IMR-90 (cell line): Measurements from ENCODE around the gene SDK1. TPM values are rescaled to one million over a fixed set of nuclear protein-coding genes. Genes with fewer than 3 reads are reported as not detected.

ENCODE experiments used
- ATAC-seq: fragments of 200-7000 bp; cut with Tn5 transposase; 2 replicates; pipeline ENCODE4 v1.9.1; 2020; ENCODE audit warnings: low read depth, mild to moderate bottlenecking, moderate library complexity
- BruUV-seq: library from RNA; stranded (reverse); fragments of 400-500 nt; replicated peaks from 2 replicates; lab custom pipeline; 2021; lab: Mats Ljungman, UMichigan
- CTCF ChIA-PET: fragments of 300-600 bp; formaldehyde crosslinking; extraction: SDS; loops from one replicate; lab custom pipeline; 2021; ENCODE audit warnings: antibody characterized with exemption; lab: Yijun Ruan, JAX
- POLR2A ChIA-PET: fragments of 300-600 bp; sonication (Branson Sonifier 250); formaldehyde crosslinking; loops from one replicate; lab custom pipeline; 2022; ENCODE audit warnings: antibody characterized with exemption; ENCODE audit not compliant: unreplicated experiment; lab: Charles Lee
- DNase-seq: peaks from one replicate; pipeline ENCODE4 v3.0.0; 2013
- H2AFZ ChIP-seq: replicated peaks from 2 replicates; pipeline ENCODE3; 2013; ENCODE audit warnings: low read length, mild to moderate bottlenecking; ENCODE audit not compliant: poor library complexity
- H2AK5ac ChIP-seq: 2 replicates; pipeline ENCODE4 v1.6.1; 2013; ENCODE audit warnings: low read depth, low read length, inconsistent platforms
- H2AK9ac ChIP-seq: replicated peaks from 2 replicates; pipeline ENCODE3; 2013; ENCODE audit warnings: mild to moderate bottlenecking, low read depth, low read length, moderate library complexity; ENCODE audit not compliant: poor library complexity
- H2BK120ac ChIP-seq: 2 replicates; pipeline ENCODE4 v1.6.1; 2013; ENCODE audit warnings: low read depth, low read length, inconsistent platforms
- H2BK15ac ChIP-seq: 3 replicates; pipeline ENCODE4 v1.6.1; 2013; ENCODE audit warnings: low read depth, low read length, inconsistent platforms
- H2BK20ac ChIP-seq: 2 replicates; pipeline ENCODE4 v1.6.1; 2013; ENCODE audit warnings: low read depth, mild to moderate bottlenecking, inconsistent platforms, low read length, moderate library complexity
- H2BK5ac ChIP-seq: 2 replicates; pipeline ENCODE4 v1.6.1; 2013; ENCODE audit warnings: mild to moderate bottlenecking, low read depth, low read length, inconsistent platforms; ENCODE audit not compliant: poor library complexity, severe bottlenecking
- H3K14ac ChIP-seq: replicated peaks from 2 replicates; pipeline ENCODE4 v1.6.1; 2013; ENCODE audit warnings: low read depth, low read length, inconsistent platforms
- H3K18ac ChIP-seq: 2 replicates; pipeline ENCODE4 v1.6.1; 2013; ENCODE audit warnings: low read depth, low read length, control low read depth
- H3K23ac ChIP-seq: 2 replicates; pipeline ENCODE4 v1.6.1; 2013; ENCODE audit warnings: low read depth, low read length, inconsistent platforms
- H3K27ac ChIP-seq: 2 replicates; pipeline ENCODE4 v1.5.1; 2013; ENCODE audit warnings: mild to moderate bottlenecking, control low read depth, low read length; ENCODE audit not compliant: insufficient read depth
- H3K27me3 ChIP-seq: 2 replicates; pipeline ENCODE4 v1.6.1; 2013; ENCODE audit warnings: low read length; ENCODE audit not compliant: control insufficient read depth, insufficient read depth
- H3K36me3 ChIP-seq: 2 replicates; pipeline ENCODE4 v1.6.1; 2013; ENCODE audit warnings: low read length, mixed read lengths; ENCODE audit not compliant: control insufficient read depth, insufficient read depth
- H3K4ac ChIP-seq: 2 replicates; pipeline ENCODE4 v1.6.1; 2013; ENCODE audit warnings: low read depth, low read length, inconsistent platforms
- H3K4me1 ChIP-seq: 2 replicates; pipeline ENCODE4 v1.6.1; 2013; ENCODE audit warnings: low read length, mixed read lengths; ENCODE audit not compliant: control insufficient read depth, insufficient read depth
- H3K4me2 ChIP-seq: 2 replicates; pipeline ENCODE4 v1.6.1; 2013; ENCODE audit warnings: low read depth, mild to moderate bottlenecking, control low read depth, low read length, moderate library complexity
- H3K4me3 ChIP-seq: 2 replicates; pipeline ENCODE4 v1.5.1; 2013; ENCODE audit warnings: low read depth, mild to moderate bottlenecking, control low read depth, low read length, moderate library complexity; ENCODE audit not compliant: insufficient read depth
- H3K56ac ChIP-seq: 2 replicates; pipeline ENCODE4 v1.6.1; 2013; ENCODE audit warnings: low read length, inconsistent platforms; ENCODE audit not compliant: insufficient read depth; ENCODE audit errors: extremely low read depth
- H3K79me1 ChIP-seq, 2 experiments: 2 replicates each; pipeline ENCODE4 v1.6.1; 2013; ENCODE audit warnings: low read length in 2 of 2, inconsistent platforms in 1 of 2, low read depth in 1 of 2
- H3K9ac ChIP-seq: 2 replicates; pipeline ENCODE4 v1.6.1; 2013; ENCODE audit warnings: low read depth, low read length, control low read depth
- H3K9me1 ChIP-seq: 2 replicates; pipeline ENCODE4 v1.6.1; 2013; ENCODE audit warnings: low read length, inconsistent platforms; ENCODE audit not compliant: insufficient read depth
- H3K9me3 ChIP-seq: 2 replicates; pipeline ENCODE4 v1.6.1; 2013; ENCODE audit warnings: low read length; ENCODE audit not compliant: control insufficient read depth, insufficient read depth
- H4K20me1 ChIP-seq: 2 replicates; pipeline ENCODE4 v1.6.1; 2013; ENCODE audit warnings: low read length, inconsistent platforms; ENCODE audit not compliant: insufficient read depth
- H4K5ac ChIP-seq: 2 replicates; pipeline ENCODE4 v1.6.1; 2013; ENCODE audit warnings: mild to moderate bottlenecking, low read depth, low read length, control low read depth
- H4K8ac ChIP-seq, 2 experiments: 2 replicates each; pipeline ENCODE4 v1.6.1; 2013; ENCODE audit warnings: low read depth in 2 of 2, low read length in 2 of 2, control low read depth in 1 of 2, inconsistent platforms in 1 of 2
- H4K91ac ChIP-seq: 2 replicates; pipeline ENCODE4 v1.6.1; 2013; ENCODE audit warnings: low read depth, low read length, inconsistent platforms; ENCODE audit not compliant: insufficient read depth
- BHLHE40 ChIP-seq: fragments of 150-350 bp; IDR thresholded peaks from 2 replicates; pipeline ENCODE4 v1.6.1; 2016; ENCODE audit warnings: mild to moderate bottlenecking, low read depth, low read length
- CEBPB ChIP-seq: IDR thresholded peaks from 2 replicates; pipeline ENCODE4 v1.6.1; 2012; ENCODE audit warnings: low read depth, low read length, improper control_type of control experiment
- CHD1 ChIP-seq: IDR thresholded peaks from 2 replicates; pipeline ENCODE4 v1.6.1; 2012; ENCODE audit warnings: low read depth, low read length, improper control_type of control experiment
- MAZ ChIP-seq: IDR thresholded peaks from 2 replicates; pipeline ENCODE4 v1.6.1; 2012; ENCODE audit warnings: low read depth, mild to moderate bottlenecking, low read length, improper control_type of control experiment, moderate library complexity, borderline replicate concordance
- POLR2A ChIP-seq: IDR thresholded peaks from 2 replicates; pipeline ENCODE4 v1.6.1; 2012; ENCODE audit warnings: mild to moderate bottlenecking, low read depth, low read length
- RAD21 ChIP-seq: IDR thresholded peaks from 2 replicates; pipeline ENCODE4 v1.6.1; 2012; ENCODE audit warnings: low read length, improper control_type of control experiment
- RCOR1 ChIP-seq: IDR thresholded peaks from 2 replicates; pipeline ENCODE4 v1.6.1; 2012; ENCODE audit warnings: mild to moderate bottlenecking, low read length, improper control_type of control experiment; ENCODE audit not compliant: insufficient replicate concordance
- RFX5 ChIP-seq: IDR thresholded peaks from 2 replicates; pipeline ENCODE4 v1.8.0; 2012; ENCODE audit warnings: low read depth, mild to moderate bottlenecking, low read length, moderate library complexity
- WGBS, 2 experiments: methylation state at CpG; one replicate each; pipeline versions ENCODE4 v1.1.5 to v1.1.7; 2013; ENCODE audit warnings: missing lambda C conversion rate in 2 of 2; ENCODE audit not compliant: insufficient read length in 1 of 2; ENCODE audit errors: extremely low coverage in 2 of 2; 5-methylcytosine and 5-hydroxymethylcytosine counted together
- dilution Hi-C: fragments of 300-500 bp; cut with HindIII; formaldehyde crosslinking; loops from one replicate; pipeline ENCODE4 v1.14.3; 2018; ENCODE audit warnings: low sequenced_read_pairs; ENCODE audit not compliant: unreplicated experiment
- in situ Hi-C: fragments of 300-500 bp; cut with MboI; formaldehyde crosslinking; loops from 3 replicates; pipeline ENCODE4 v1.14.3; 2019; ENCODE audit warnings: low sequenced_read_pairs, inconsistent platforms, mixed read lengths
- intact Hi-C: fragments of 100-400 bp; cut with micrococcal nuclease; formaldehyde crosslinking; loops from 2 replicates; pipeline ENCODE4 v1.10.0; 2022
- polyA plus RNA-seq, 3 experiments: library from polyadenylated mRNA; depleted of rRNA; stranded (reverse); fragments of >200 nt; gene quantifications; 2 replicates each; pipeline ENCODE4 v1.2.3, GENCODE V29; 2012; ENCODE audit warnings: low replicate concordance in 1 of 3
- total RNA-seq: library from RNA; depleted of rRNA; stranded (reverse); fragments of >200 nt; gene quantifications from 2 replicates; pipeline ENCODE4 v1.2.3, GENCODE V29; 2012
- TF ChIP-seq, protein P1 (sequence below): conservative IDR thresholded peaks from 2 replicates; pipeline ENCODE4 v1.5.1; 2012; ENCODE audit warnings: mild to moderate bottlenecking, low read depth, low read length, improper control_type of control experiment
- TF ChIP-seq, protein P2 (sequence below): fragments of 150-350 bp; IDR thresholded peaks from 2 replicates; pipeline ENCODE4 v1.6.1; 2016; ENCODE audit warnings: low read depth, mild to moderate bottlenecking, low read length, moderate library complexity, borderline replicate concordance

The SDK1 gene
- total and polyA plus RNA-seq, 2 of the 4 experiments (the other 2 are of a cell fraction): 1.5 to 1.6 TPM

DNA sequence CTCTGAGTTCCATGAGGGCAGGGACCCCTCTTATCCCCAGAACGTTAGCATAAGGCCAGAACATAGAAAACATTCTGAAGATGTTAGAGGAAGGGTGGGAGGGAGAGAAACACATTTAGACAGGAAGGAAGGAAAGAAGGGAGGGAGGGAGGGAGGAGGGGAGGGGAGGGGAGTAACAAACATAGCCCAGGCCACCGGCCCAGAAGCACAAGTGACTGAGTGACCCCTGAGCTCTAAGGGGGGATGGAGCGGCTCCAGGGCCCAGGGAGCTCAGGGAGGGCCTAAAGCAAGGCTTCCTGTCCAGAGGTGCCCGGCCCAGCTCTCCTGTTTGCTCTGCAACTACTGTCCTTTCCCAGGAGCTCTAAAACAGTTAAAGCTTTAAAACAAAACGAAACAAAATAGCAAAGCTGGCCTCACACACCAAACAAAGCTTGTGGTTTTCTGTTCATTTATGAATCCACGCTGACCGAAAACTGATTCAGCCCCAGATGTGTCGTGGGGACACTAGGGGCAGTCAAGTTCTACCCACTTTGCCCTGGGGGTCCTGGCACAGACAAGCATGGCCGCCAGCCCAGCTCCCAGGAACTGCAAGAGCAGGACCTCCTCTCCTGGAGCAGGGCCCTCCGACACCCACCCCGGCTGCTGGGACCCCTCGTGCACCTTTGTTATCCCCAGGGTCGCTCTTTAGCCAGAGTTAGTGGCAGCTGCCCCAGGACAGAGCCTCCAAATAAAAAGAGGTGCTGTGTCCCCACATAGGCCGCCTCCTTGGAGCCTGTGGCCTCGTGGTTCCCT, 884.9 kb downstream of the SDK1 start:
- DNase-seq: no peak
- Histone ChIP-seq H3K18ac (no peak overlapping the region), H3K23ac (no peak overlapping the region), H2AK5ac (no peak overlapping the region), H4K20me1 (no peaks in the 10 kb centered on the region), H4K8ac (no peak overlapping the region), H3K79me1 (no peaks in the 10 kb centered on the region), H2BK20ac (no peak overlapping the region), H2BK120ac (no peak overlapping the region), H3K4me2 (no peak overlapping the region), H2AK9ac (no peak overlapping the region), H2AFZ (no peak overlapping the region), H3K9me3 (peaks cover 12% of the 10 kb centered on the region), H2BK15ac (no peak overlapping the region), H3K4me1 (no peaks in the 10 kb centered on the region), H3K56ac (no peak overlapping the region), H4K5ac (no peak overlapping the region), H2BK5ac (no peak overlapping the region), H3K27ac (no peak overlapping the region), H3K9me1 (no peaks in the 10 kb centered on the region), H3K36me3 (no peaks in the 10 kb centered on the region), H4K91ac (no peak overlapping the region), H3K14ac (no peak overlapping the region), H3K4me3 (no peak overlapping the region), H3K9ac (no peak overlapping the region), H3K4ac (no peak overlapping the region), H3K27me3 (no peaks in the 10 kb centered on the region)
- no TSS peak for BruUV-seq
- 51% methylated on average over 3 of the region's 15 CpGs; no CpG with 5 or more reads in 1 of the 2 experiments for WGBS, 2 experiments
- in situ Hi-C loops (no loop called here), dilution Hi-C loops (no loop called here), intact Hi-C loops (no loop called here)
- ChIA-PET POLR2A (no interaction called here), CTCF (interaction anchor here (0.5 kb wide), 1 partner anchor 304 kb away, joined by 3 read pairs; no protein-coding TSS in a partner anchor)
- ATAC-seq: no peak
- TF ChIP-seq CHD1 (no peak), MAZ (no peak), RAD21 (no peak), CEBPB (no peak), BHLHE40 (no peak), RCOR1 (no peak), POLR2A (no peak), RFX5 (no peak)
- TF ChIP-seq, protein P1, sequence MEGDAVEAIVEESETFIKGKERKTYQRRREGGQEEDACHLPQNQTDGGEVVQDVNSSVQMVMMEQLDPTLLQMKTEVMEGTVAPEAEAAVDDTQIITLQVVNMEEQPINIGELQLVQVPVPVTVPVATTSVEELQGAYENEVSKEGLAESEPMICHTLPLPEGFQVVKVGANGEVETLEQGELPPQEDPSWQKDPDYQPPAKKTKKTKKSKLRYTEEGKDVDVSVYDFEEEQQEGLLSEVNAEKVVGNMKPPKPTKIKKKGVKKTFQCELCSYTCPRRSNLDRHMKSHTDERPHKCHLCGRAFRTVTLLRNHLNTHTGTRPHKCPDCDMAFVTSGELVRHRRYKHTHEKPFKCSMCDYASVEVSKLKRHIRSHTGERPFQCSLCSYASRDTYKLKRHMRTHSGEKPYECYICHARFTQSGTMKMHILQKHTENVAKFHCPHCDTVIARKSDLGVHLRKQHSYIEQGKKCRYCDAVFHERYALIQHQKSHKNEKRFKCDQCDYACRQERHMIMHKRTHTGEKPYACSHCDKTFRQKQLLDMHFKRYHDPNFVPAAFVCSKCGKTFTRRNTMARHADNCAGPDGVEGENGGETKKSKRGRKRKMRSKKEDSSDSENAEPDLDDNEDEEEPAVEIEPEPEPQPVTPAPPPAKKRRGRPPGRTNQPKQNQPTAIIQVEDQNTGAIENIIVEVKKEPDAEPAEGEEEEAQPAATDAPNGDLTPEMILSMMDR: no peak
- TF ChIP-seq, protein P2, sequence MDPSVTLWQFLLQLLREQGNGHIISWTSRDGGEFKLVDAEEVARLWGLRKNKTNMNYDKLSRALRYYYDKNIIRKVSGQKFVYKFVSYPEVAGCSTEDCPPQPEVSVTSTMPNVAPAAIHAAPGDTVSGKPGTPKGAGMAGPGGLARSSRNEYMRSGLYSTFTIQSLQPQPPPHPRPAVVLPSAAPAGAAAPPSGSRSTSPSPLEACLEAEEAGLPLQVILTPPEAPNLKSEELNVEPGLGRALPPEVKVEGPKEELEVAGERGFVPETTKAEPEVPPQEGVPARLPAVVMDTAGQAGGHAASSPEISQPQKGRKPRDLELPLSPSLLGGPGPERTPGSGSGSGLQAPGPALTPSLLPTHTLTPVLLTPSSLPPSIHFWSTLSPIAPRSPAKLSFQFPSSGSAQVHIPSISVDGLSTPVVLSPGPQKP: no peak
